Neural progenitor cell (in vitro differentiated cells): ENCODE measurements around the gene IRAK3.

Experiments
- CTCF ChIP-seq: fragments of 200-600 bp; sonication (generic); IDR thresholded peaks from 2 replicates; pipeline ENCODE4 v1.5.1; 2017; ENCODE audit warnings: antibody characterized with exemption, mild to moderate bottlenecking
- EZH2 ChIP-seq: fragments of 200-600 bp; sonication (generic); IDR thresholded peaks from 2 replicates; pipeline ENCODE4 v1.6.1; 2017; ENCODE audit warnings: antibody characterized with exemption, mild to moderate bottlenecking, moderate library complexity
- EZH2phosphoT487 ChIP-seq: fragments of 200-600 bp; sonication (generic); IDR thresholded peaks from 2 replicates; pipeline ENCODE4 v1.6.1; 2017; ENCODE audit warnings: antibody characterized with exemption

GRCh38 chr12:66290716-66291200 is 101.7 kb downstream of the IRAK3 start:
- TF ChIP-seq CTCF (no peak), EZH2 (no peak), EZH2phosphoT487 (no peak)
